Heart left ventricle (tissue), 13 donors: ENCODE measurements around the gene KLRF1.

Experiments used
- POLR2A ChIP-seq, 2 donors: fragments of 450-650 bp; IDR thresholded peaks; one replicate each; pipeline ENCODE4 v1.6.1; 2017; ENCODE audit warnings: antibody characterized with exemption in 2 of 2, mild to moderate bottlenecking in 2 of 2, moderate library complexity in 2 of 2
- TF ChIP-seq, protein P1 (sequence below), 12 donors: fragments of 200-600 bp; sonication (generic) in 4 of 12; IDR thresholded peaks; one replicate each; pipeline versions ENCODE4 v1.5.0 to v1.8.0; 2018 to 2022; ENCODE audit warnings: antibody characterized with exemption in 12 of 12, mild to moderate bottlenecking in 5 of 12
- donor health status: ischemic (EF 13 %, LVEDD 7.1; RV severe dilation, severe dysfunction).
- donor health status: DM: no; HTN: yes; CAD: no.
- donor health status: DM: no; HTN: no; CAD: no.
- donor health status: ischemic (EF 25% LVEDD 6.9; RV normal size, moderate dysfunction).
- donor health status: ischemic (EF 25% LVEDD 5.7; RV mildly dilated, moderate dysfunction).
- donor health status: ischemic (EF 35%, LVEDD 5.7; RV mildly dilated, moderate dysfunction).
- donor health status: nonischemic (EF 11% LVEDD 7.7; RV severe dilation, severe dysfunction).
- donor health status: DM: yes; HTN: yes; CAD: no.
- donor health status: PGD.
- donor health status: ischemic (EF 29% LVEDD 5.4; RV normal size, mild dysfunction).
- donor health status: nonischemic (EF 23%, LVEDD 6.1; RV moderate dilation, normal function).

DNA sequence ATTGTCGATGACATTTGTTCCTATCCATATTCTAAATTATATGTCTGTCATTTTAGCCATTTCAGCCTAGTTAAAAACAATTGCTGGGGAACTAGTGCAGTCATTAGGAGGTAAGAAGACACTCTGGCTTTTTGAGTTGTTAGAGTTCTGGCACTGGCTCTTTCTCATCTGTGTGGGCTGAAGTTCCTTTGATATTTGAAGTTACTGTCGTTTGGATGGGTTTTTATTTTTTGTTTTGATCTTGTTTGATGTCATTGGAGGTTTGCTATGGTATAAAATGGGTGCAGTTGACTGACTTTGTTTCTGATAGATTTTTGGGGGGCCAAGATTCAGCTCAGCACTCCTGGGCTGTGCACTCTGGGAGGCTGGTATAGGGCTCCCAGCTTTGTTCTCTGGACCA, 45.9 kb upstream of the KLRF1 start:
- TF ChIP-seq, protein P1, sequence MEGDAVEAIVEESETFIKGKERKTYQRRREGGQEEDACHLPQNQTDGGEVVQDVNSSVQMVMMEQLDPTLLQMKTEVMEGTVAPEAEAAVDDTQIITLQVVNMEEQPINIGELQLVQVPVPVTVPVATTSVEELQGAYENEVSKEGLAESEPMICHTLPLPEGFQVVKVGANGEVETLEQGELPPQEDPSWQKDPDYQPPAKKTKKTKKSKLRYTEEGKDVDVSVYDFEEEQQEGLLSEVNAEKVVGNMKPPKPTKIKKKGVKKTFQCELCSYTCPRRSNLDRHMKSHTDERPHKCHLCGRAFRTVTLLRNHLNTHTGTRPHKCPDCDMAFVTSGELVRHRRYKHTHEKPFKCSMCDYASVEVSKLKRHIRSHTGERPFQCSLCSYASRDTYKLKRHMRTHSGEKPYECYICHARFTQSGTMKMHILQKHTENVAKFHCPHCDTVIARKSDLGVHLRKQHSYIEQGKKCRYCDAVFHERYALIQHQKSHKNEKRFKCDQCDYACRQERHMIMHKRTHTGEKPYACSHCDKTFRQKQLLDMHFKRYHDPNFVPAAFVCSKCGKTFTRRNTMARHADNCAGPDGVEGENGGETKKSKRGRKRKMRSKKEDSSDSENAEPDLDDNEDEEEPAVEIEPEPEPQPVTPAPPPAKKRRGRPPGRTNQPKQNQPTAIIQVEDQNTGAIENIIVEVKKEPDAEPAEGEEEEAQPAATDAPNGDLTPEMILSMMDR (IDR thresholded peaks at IDR 0.05), result no peak
- TF ChIP-seq POLR2A (IDR thresholded peaks at IDR 0.05), result no peak
